ENCODE data around the gene CSNK1G2.

GRCh38 chr19:1942934-1943555, 2.1 kb downstream of the CSNK1G2 start:
- TF ChIP-seq TSHZ2 (CRISPR knock-in tag; IDR thresholded peaks at IDR 0.05) (no peak), CREB5 (CRISPR knock-in tag; IDR thresholded peaks at IDR 0.05; ENCODE audit: low read depth) (no peak), ISL1 (CRISPR knock-in tag; IDR thresholded peaks at IDR 0.05) (no peak), CSRNP3 (CRISPR knock-in tag; IDR thresholded peaks at IDR 0.05) (no peak), RARB (CRISPR knock-in tag; IDR thresholded peaks at IDR 0.05) (no peak), BACH2 (CRISPR knock-in tag; IDR thresholded peaks at IDR 0.05; ENCODE audit: borderline replicate concordance) (no peak)

All from SK-N-SH treated with all-trans-retinoic acid at 6 μM for 48 hours (cell line).